ENCODE measurements around the gene BICRAL. TPM values are rescaled to one million over a fixed set of nuclear protein-coding genes. Genes with fewer than 3 reads are reported as not detected.

BICRAL gene
- total RNA-seq, 1 donor from 2014 or later, result 14.4 TPM

DNA sequence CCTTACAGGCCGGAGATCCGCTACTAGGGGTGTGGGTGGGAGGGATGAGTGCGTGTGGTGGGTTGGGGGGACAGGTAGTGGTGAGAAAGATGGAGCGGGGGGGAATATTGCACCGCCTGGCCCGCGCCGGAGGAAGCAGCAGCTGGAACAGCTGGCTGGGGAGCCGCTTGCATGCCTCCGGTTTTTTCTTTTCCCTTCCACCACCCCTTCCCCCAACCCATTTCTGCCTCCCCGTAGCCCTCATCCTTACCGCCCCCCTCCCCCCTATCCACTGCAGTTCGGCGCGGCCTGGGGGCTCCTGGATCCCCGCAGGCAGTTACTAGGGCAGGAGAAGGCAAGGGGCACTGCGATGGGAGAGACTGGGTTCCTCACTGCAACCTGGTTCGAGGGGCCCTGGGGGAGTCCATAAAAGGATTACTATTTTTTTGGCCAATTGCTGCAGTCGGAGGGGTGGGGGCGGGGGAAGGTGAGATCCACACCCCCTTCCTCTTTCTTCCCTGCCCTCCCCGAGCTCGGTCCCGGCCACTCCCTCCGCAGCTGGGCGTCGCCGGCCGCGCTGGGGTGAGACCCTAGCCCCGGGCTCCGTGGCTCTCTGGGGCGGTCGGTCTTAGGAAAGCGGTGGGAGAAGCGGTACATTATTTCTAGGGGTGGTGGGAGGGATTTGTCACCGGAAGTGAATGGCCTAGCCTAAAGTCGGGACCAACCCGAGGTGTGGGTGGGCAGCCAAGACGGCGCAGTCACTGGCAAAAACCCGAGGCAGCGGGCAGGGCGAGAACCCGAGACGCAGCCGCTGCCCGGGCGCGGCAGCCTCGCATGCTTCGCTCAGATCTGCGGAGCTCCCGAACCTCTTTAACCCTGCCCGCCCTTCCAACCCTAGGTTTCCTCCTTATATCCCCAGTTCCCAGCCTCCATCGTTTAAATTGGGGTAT, 35.1 kb upstream of the BICRAL start:
- TF ChIP-seq, protein P1, sequence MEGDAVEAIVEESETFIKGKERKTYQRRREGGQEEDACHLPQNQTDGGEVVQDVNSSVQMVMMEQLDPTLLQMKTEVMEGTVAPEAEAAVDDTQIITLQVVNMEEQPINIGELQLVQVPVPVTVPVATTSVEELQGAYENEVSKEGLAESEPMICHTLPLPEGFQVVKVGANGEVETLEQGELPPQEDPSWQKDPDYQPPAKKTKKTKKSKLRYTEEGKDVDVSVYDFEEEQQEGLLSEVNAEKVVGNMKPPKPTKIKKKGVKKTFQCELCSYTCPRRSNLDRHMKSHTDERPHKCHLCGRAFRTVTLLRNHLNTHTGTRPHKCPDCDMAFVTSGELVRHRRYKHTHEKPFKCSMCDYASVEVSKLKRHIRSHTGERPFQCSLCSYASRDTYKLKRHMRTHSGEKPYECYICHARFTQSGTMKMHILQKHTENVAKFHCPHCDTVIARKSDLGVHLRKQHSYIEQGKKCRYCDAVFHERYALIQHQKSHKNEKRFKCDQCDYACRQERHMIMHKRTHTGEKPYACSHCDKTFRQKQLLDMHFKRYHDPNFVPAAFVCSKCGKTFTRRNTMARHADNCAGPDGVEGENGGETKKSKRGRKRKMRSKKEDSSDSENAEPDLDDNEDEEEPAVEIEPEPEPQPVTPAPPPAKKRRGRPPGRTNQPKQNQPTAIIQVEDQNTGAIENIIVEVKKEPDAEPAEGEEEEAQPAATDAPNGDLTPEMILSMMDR (IDR thresholded peaks at IDR 0.05; ENCODE audit: unreplicated experiment), result no peak
- no peaks in the 10 kb centered on the region for H3K9me3 Mint-ChIP-seq (ENCODE audit: low read depth)
- H3K4me3 Mint-ChIP-seq (ENCODE audit: low read depth), result peak overlapping the region; percentile 96
- peaks cover 1% of the 10 kb centered on the region for H3K36me3 Mint-ChIP-seq (ENCODE audit: insufficient read depth)
- peak overlapping the region; percentile 90 for H3K27ac Mint-ChIP-seq
- peaks cover 22% of the 10 kb centered on the region for H3K4me1 Mint-ChIP-seq (ENCODE audit: low read depth)
- DNase-seq (ENCODE audit: low spot score, unreplicated experiment), result peak; percentile 69
- H3K27me3 Mint-ChIP-seq, result no peaks in the 10 kb centered on the region

DNA sequence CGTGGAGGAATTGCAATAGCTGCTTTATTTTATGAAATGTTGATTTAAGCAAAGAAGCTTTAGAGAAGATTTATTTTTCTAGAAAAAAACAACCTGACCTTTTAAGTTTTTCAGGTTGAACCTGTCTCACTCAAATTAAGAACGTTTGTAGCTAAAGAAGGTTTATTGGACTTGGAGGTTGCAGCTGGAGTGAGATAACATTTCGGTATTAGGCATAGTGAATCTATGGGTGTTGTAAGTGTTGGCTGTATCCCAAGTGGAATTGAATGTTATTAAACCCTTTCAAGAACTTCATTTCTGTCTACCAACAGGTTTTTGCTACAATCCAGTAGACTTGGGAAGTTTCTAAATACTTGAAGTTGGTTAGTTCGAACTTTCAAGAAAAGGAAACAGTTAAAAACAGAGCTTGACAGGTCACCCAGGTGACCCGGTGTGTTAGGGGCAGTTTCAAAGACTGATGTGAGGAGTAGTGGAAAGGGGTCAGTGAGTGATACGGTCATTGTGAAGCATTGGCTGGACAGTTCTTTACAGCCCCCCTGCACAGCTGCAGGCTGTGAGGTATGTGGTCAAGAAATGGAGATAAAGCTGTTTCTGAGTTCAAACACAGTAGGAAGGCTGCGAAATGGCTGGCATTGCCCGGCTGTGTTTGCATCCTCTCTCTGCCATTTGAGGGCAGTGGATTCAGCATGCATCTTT, 33.5 kb upstream of the BICRAL start:
- peak overlapping the region; percentile 61 for H3K27ac Mint-ChIP-seq
- H3K36me3 Mint-ChIP-seq (ENCODE audit: insufficient read depth), result peaks cover 4% of the 10 kb centered on the region
- no peaks in the 10 kb centered on the region for H3K27me3 Mint-ChIP-seq
- H3K4me3 Mint-ChIP-seq (ENCODE audit: low read depth), result peak overlapping the region; percentile 96
- peaks cover 20% of the 10 kb centered on the region for H3K4me1 Mint-ChIP-seq (ENCODE audit: low read depth)
- no peak for DNase-seq (ENCODE audit: low spot score, unreplicated experiment)
- no peaks in the 10 kb centered on the region for H3K9me3 Mint-ChIP-seq (ENCODE audit: low read depth)
- TF ChIP-seq, protein P1 (IDR thresholded peaks at IDR 0.05; ENCODE audit: unreplicated experiment), result no peak

GRCh38 chr6:42751055-42751454, 30.8 kb upstream of the BICRAL start:
- H3K36me3 Mint-ChIP-seq (ENCODE audit: insufficient read depth), result peaks cover 2% of the 10 kb centered on the region
- H3K4me3 Mint-ChIP-seq (ENCODE audit: low read depth), result no peak overlapping the region
- H3K27ac Mint-ChIP-seq, result no peak overlapping the region
- H3K4me1 Mint-ChIP-seq (ENCODE audit: low read depth), result peaks cover 10% of the 10 kb centered on the region
- TF ChIP-seq, protein P1 (IDR thresholded peaks at IDR 0.05; ENCODE audit: unreplicated experiment), result no peak
- no peaks in the 10 kb centered on the region for H3K27me3 Mint-ChIP-seq
- H3K9me3 Mint-ChIP-seq (ENCODE audit: low read depth), result no peaks in the 10 kb centered on the region
- no peak for DNase-seq (ENCODE audit: low spot score, unreplicated experiment)

GRCh38 chr6:42754759-42755158, 27.1 kb upstream of the BICRAL start:
- H3K27ac Mint-ChIP-seq, result no peak overlapping the region
- H3K4me1 Mint-ChIP-seq (ENCODE audit: low read depth), result no peaks in the 10 kb centered on the region
- peaks cover 2% of the 10 kb centered on the region for H3K36me3 Mint-ChIP-seq (ENCODE audit: insufficient read depth)
- no peak overlapping the region for H3K4me3 Mint-ChIP-seq (ENCODE audit: low read depth)
- DNase-seq (ENCODE audit: low spot score, unreplicated experiment), result no peak
- no peaks in the 10 kb centered on the region for H3K27me3 Mint-ChIP-seq
- TF ChIP-seq, protein P1 (IDR thresholded peaks at IDR 0.05; ENCODE audit: unreplicated experiment), result no peak
- H3K9me3 Mint-ChIP-seq (ENCODE audit: low read depth), result no peaks in the 10 kb centered on the region

GRCh38 chr6:42756722-42757121, 25.1 kb upstream of the BICRAL start:
- no peak for DNase-seq (ENCODE audit: low spot score, unreplicated experiment)
- H3K27ac Mint-ChIP-seq, result no peak overlapping the region
- no peaks in the 10 kb centered on the region for H3K27me3 Mint-ChIP-seq
- peaks cover 2% of the 10 kb centered on the region for H3K36me3 Mint-ChIP-seq (ENCODE audit: insufficient read depth)
- no peaks in the 10 kb centered on the region for H3K9me3 Mint-ChIP-seq (ENCODE audit: low read depth)
- H3K4me1 Mint-ChIP-seq (ENCODE audit: low read depth), result no peaks in the 10 kb centered on the region
- H3K4me3 Mint-ChIP-seq (ENCODE audit: low read depth), result no peak overlapping the region
- TF ChIP-seq, protein P1 (IDR thresholded peaks at IDR 0.05; ENCODE audit: unreplicated experiment), result no peak
